Effector memory CD4-positive, alpha-beta T cell (primary cell): ENCODE measurements around the gene PNLIP.

Experiments
- DNase-seq, 3 donors: peaks; one replicate each; pipeline ENCODE4 v3.0.0-alpha.2; 2020
- H3K27ac ChIP-seq: 2 replicates; pipeline ENCODE4 v1.7.0; 2013; ENCODE audit warnings: mild to moderate bottlenecking, low read length, moderate library complexity; ENCODE audit not compliant: insufficient read depth, poor library complexity, severe bottlenecking
- H3K27me3 ChIP-seq: replicated peaks from 2 replicates; pipeline ENCODE4 v1.7.0; 2013; ENCODE audit warnings: mild to moderate bottlenecking, low read length; ENCODE audit not compliant: insufficient read depth, control insufficient read depth, poor library complexity, severe bottlenecking
- H3K36me3 ChIP-seq: 2 replicates; pipeline ENCODE4 v1.7.0; 2013; ENCODE audit warnings: mild to moderate bottlenecking, low read length, moderate library complexity; ENCODE audit not compliant: control insufficient read depth, insufficient read depth
- H3K4me1 ChIP-seq: 2 replicates; pipeline ENCODE4 v1.7.0; 2013; ENCODE audit warnings: low read length, mild to moderate bottlenecking; ENCODE audit not compliant: control insufficient read depth, insufficient read depth, poor library complexity, severe bottlenecking
- H3K4me3 ChIP-seq: 2 replicates; pipeline ENCODE4 v1.7.0; 2013; ENCODE audit warnings: low read length, low read depth, mild to moderate bottlenecking; ENCODE audit not compliant: insufficient read depth, poor library complexity, severe bottlenecking
- H3K9me3 ChIP-seq: 2 replicates; pipeline ENCODE4 v1.7.0; 2013; ENCODE audit warnings: mild to moderate bottlenecking, low read length, moderate library complexity; ENCODE audit not compliant: control insufficient read depth

The PNLIP gene

DNA sequence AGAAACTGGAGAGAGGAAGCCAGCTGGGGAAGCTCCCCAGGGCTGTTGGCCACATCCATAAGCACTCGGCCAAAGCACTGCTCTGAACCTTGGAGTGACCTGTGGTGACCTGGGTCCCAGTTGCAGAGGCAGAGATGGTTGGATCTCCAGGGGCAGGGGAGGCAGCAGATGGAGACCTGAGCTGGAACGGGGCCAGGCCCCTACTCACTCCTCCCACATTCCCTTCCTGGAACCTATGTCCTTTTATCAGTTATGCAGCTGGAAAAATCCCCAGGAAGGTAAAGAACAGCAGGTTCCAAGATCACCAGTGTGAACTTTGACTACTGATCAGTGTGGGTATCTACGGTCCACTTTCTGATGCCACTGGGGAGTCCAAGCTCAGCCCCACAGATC, 65.4 kb downstream of the PNLIP start:
- no peak for DNase-seq
- no peaks in the 10 kb centered on the region for H3K4me1 ChIP-seq
- no peaks in the 10 kb centered on the region for H3K27me3 ChIP-seq
- no peaks in the 10 kb centered on the region for H3K36me3 ChIP-seq
- H3K27ac ChIP-seq = no peak overlapping the region
- no peaks in the 10 kb centered on the region for H3K9me3 ChIP-seq
- no peak overlapping the region for H3K4me3 ChIP-seq

DNA sequence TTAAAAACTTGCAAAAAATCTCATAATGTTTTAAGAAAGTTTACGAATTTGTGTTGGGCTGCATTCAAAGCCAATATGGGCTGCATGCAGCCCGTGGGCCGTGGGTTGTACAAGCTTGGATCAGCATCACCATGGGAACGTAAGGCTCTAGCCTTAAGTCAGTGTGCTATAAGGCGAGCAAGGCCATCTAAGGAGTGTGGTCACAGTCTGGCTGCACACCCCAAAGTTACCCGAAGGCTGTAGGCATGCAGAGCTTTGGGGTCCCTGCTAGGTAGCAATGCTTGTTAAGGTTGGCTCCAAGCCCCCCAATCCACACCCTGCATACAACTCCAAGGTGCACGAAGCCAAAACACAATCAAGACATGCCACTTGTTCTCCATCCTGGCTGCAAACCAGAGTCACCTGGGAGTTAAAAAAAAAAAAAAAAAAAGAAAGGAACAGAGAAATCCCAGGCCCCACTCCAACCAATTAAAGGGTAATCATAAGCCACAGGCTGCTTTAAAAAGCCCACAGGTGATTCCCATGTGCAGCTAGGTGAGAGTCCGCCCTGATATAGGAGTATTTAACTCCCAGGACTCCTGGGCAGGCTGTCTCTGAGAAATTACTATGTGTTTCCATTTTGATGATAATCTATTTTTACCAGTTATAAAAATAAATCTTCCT, 66.5 kb downstream of the PNLIP start:
- no peak for DNase-seq
- H3K36me3 ChIP-seq = no peaks in the 10 kb centered on the region
- H3K9me3 ChIP-seq = no peaks in the 10 kb centered on the region
- no peak overlapping the region for H3K4me3 ChIP-seq
- no peaks in the 10 kb centered on the region for H3K27me3 ChIP-seq
- H3K4me1 ChIP-seq = no peaks in the 10 kb centered on the region
- H3K27ac ChIP-seq = no peak overlapping the region

DNA sequence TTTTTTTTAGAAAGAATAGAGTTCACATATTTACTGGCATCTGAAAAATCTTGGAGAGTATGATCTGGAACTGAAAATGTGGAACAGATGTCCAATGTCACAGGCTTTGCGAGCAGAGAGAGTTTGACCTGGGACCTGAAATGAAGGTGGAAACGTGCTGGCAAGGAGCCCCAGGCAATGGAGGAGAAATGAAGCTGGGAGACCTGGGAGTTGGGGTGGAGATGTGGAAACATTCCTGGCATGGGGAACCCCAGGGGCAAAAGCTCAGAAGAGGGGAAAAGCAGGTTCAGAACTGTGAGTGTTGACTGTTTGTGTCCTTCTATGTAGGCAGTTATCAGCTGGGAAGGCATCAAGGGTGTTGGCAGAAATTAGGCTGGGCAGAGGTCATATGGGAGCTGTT, 67.7 kb downstream of the PNLIP start:
- no peaks in the 10 kb centered on the region for H3K36me3 ChIP-seq
- H3K4me1 ChIP-seq = no peaks in the 10 kb centered on the region
- H3K27ac ChIP-seq = no peak overlapping the region
- no peak overlapping the region for H3K4me3 ChIP-seq
- H3K27me3 ChIP-seq = no peaks in the 10 kb centered on the region
- no peaks in the 10 kb centered on the region for H3K9me3 ChIP-seq
- DNase-seq = no peak

DNA sequence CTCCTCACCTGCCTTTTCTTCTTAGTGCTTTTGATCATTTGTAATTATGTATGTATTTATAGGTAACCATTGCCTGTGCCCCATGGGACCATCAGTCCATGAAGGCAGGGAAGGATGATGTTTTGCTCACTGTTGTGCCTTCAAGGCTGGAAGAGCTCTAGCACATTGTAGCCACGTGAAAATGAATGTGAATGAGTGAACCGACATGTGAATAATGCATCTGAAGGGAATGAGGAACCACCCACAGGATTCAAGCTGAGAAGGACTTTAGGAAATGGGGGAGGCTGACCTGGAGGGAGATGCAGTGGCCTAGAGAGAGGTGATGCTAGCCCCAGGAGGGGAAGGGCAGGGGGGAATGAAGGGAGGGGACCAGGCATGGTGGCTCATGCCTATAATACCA, 69.1 kb downstream of the PNLIP start:
- H3K4me1 ChIP-seq = no peaks in the 10 kb centered on the region
- H3K9me3 ChIP-seq = no peaks in the 10 kb centered on the region

DNA sequence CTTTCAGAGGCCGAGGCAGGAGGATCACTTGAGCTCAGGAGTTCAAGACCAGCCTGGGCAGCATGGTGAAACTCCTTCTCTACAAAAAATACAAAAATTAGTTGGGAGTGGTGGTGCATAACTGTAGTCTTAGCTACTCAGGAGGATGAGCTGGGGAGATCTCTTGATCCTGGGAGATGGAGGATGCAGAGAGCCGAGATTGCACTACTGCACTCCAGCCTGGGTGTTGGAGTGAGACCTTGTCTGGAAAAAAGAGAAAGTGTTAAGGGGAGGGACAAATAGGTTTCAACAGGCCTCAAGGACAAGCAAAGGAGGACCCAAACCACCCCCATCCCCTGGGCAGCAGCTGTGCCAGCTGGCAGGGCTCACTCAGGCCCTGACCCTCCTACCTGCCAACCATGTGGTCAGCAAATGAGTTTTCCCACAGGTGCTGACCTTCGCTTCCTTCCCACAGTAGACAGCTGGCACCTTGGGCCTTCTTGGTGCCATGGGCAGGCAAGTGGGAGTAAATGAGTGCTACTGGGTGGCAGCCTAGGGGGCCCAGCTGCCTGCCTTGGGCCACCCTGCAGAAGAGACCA, 69.6 kb downstream of the PNLIP start:
- Histone ChIP-seq H3K9me3 (no peaks in the 10 kb centered on the region), H3K27ac (no peak overlapping the region), H3K4me1 (no peaks in the 10 kb centered on the region), H3K27me3 (no peaks in the 10 kb centered on the region), H3K36me3 (no peaks in the 10 kb centered on the region), H3K4me3 (no peak overlapping the region)
- no peak for DNase-seq

More for the DNA sequence above, 69.1 kb downstream of the PNLIP start:
- no peak for DNase-seq
- Histone ChIP-seq H3K36me3 (no peaks in the 10 kb centered on the region), H3K4me3 (no peak overlapping the region), H3K27ac (no peak overlapping the region), H3K27me3 (no peaks in the 10 kb centered on the region)
